HCT116 (cell line): ENCODE measurements around the gene FAM135A.
"Not testable (repeated sequence)": the region's sequence is repeated elsewhere in the genome, so short reads cannot be mapped to it uniquely, and the experiment has no call there.

ENCODE experiments used
- CTCF ChIP-seq, 3 experiments: fragments of 200-600 bp in 1 of 3; sonication (generic) in 1 of 3; IDR thresholded peaks in 2 of 3; conservative IDR thresholded peaks in 1 of 3; 2 replicates each; pipeline ENCODE4 v1.5.1; 2012 to 2017; ENCODE audit warnings: low read depth in 2 of 3, low read length in 2 of 3, antibody characterized with exemption in 1 of 3, borderline replicate concordance in 1 of 3, control low read depth in 1 of 3, mild to moderate bottlenecking in 1 of 3, mixed read lengths in 1 of 3, mixed run types in 1 of 3, moderate library complexity in 1 of 3; ENCODE audit not compliant: insufficient read depth in 1 of 3
- FOSL1 ChIP-seq: IDR thresholded peaks from 2 replicates; pipeline ENCODE4 v1.6.1; 2012; ENCODE audit warnings: low read depth
- POLR2A ChIP-seq: IDR thresholded peaks from 2 replicates; pipeline ENCODE4 v1.7.0; 2011; ENCODE audit warnings: borderline replicate concordance; ENCODE audit not compliant: insufficient read depth, insufficient read length; ENCODE audit errors: extremely low read depth
- REST ChIP-seq: IDR thresholded peaks from 2 replicates; pipeline ENCODE4 v1.6.1; 2012; ENCODE audit warnings: low read depth
- YY1 ChIP-seq: IDR thresholded peaks from 2 replicates; pipeline ENCODE4 v1.6.1; 2011; ENCODE audit warnings: low read length, low read depth, moderate library complexity, mild to moderate bottlenecking; ENCODE audit not compliant: insufficient replicate concordance; ENCODE audit errors: extremely low read depth
- ZBTB33 ChIP-seq: IDR thresholded peaks from 2 replicates; pipeline ENCODE4 v1.6.1; 2011; ENCODE audit warnings: mild to moderate bottlenecking, low read length, moderate library complexity; ENCODE audit not compliant: insufficient replicate concordance; ENCODE audit errors: extremely low read depth

DNA sequence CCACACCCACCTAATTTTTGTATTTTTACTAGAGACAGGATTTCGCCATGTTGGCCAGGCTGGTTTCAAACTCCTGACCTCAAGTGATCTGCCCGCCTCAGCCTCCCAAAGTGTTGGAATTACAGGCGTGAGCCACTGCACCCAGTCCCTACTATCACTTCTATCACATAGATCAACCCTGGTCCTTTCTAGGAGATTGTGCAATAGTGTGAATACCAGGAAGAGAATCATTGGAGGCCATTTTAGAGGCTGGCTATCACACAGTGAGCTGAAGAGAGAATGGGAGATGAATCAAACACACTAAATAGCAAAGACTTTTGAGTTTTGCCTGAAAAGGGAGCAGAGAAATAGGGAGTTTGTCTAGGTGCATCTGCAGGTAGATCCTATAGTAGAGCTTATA lies 57.2 kb downstream of the FAM135A start:
- TF ChIP-seq CTCF (IDR thresholded peaks at IDR 0.05 in 2 of 3, conservative IDR thresholded peaks at IDR 0.05 in 1 of 3; ENCODE audit: borderline replicate concordance in 1 of 3, insufficient read depth in 1 of 3, low read depth in 2 of 3, low read length in 2 of 3); FOSL1; POLR2A; REST; YY1; ZBTB33: not testable (repeated sequence)
